ENCODE measurements around the gene SLC22A23.
A peak's percentile ranks its signal among the peaks of the same experiment; 100 is the strongest.

The SLC22A23 gene

GRCh38 chr6:3329393-3330051 is 127.3 kb downstream of the SLC22A23 start:
- Histone ChIP-seq H3K79me2 (ENCODE audit: control insufficient read depth, insufficient read depth, low read length, unreplicated experiment) (no peaks in the 10 kb centered on the region), H3K27me3 (ENCODE audit: insufficient read depth, low read length) (no peaks in the 10 kb centered on the region), H3K4me3 (ENCODE audit: low read depth, low read length) (no peak overlapping the region), H2AFZ (ENCODE audit: low read length, unreplicated experiment) (no peak overlapping the region), H3K27ac (ENCODE audit: low read depth, low read length) (no peak overlapping the region), H3K4me1 (ENCODE audit: control insufficient read depth, insufficient read depth, low read length, unreplicated experiment) (peaks cover 14% of the 10 kb centered on the region), H3K36me3 (ENCODE audit: insufficient read depth, low read length) (no peaks in the 10 kb centered on the region)

GRCh38 chr6:3328796-3329195 is 128.1 kb downstream of the SLC22A23 start:
- Histone ChIP-seq H2AFZ (ENCODE audit: low read length, unreplicated experiment) (no peak overlapping the region), H3K27ac (ENCODE audit: low read depth, low read length) (no peak overlapping the region), H3K79me2 (ENCODE audit: control insufficient read depth, insufficient read depth, low read length, unreplicated experiment) (no peaks in the 10 kb centered on the region)

GRCh38 chr6:3328145-3328544 is 128.7 kb downstream of the SLC22A23 start:
- Histone ChIP-seq H3K27me3 (ENCODE audit: insufficient read depth, low read length) (no peaks in the 10 kb centered on the region), H3K4me1 (ENCODE audit: control insufficient read depth, insufficient read depth, low read length, unreplicated experiment) (peaks cover 23% of the 10 kb centered on the region), H3K27ac (ENCODE audit: low read depth, low read length) (no peak overlapping the region), H2AFZ (ENCODE audit: low read length, unreplicated experiment) (no peak overlapping the region), H3K36me3 (ENCODE audit: insufficient read depth, low read length) (no peaks in the 10 kb centered on the region), H3K79me2 (ENCODE audit: control insufficient read depth, insufficient read depth, low read length, unreplicated experiment) (no peaks in the 10 kb centered on the region), H3K4me3 (ENCODE audit: low read depth, low read length) (no peak overlapping the region)

More at GRCh38 chr6:3328796-3329195, 128.1 kb downstream of the SLC22A23 start:
- Histone ChIP-seq H3K27me3 (ENCODE audit: insufficient read depth, low read length) (no peaks in the 10 kb centered on the region), H3K4me3 (ENCODE audit: low read depth, low read length) (no peak overlapping the region), H3K36me3 (ENCODE audit: insufficient read depth, low read length) (no peaks in the 10 kb centered on the region), H3K4me1 (ENCODE audit: control insufficient read depth, insufficient read depth, low read length, unreplicated experiment) (peaks cover 21% of the 10 kb centered on the region)

GRCh38 chr6:3327403-3327802 is 129.4 kb downstream of the SLC22A23 start:
- Histone ChIP-seq H3K27me3 (ENCODE audit: insufficient read depth, low read length) (no peaks in the 10 kb centered on the region), H3K27ac (ENCODE audit: low read depth, low read length) (no peak overlapping the region), H3K4me3 (ENCODE audit: low read depth, low read length) (no peak overlapping the region), H2AFZ (ENCODE audit: low read length, unreplicated experiment) (no peak overlapping the region), H3K36me3 (ENCODE audit: insufficient read depth, low read length) (no peaks in the 10 kb centered on the region), H3K4me1 (ENCODE audit: control insufficient read depth, insufficient read depth, low read length, unreplicated experiment) (peaks cover 23% of the 10 kb centered on the region), H3K79me2 (ENCODE audit: control insufficient read depth, insufficient read depth, low read length, unreplicated experiment) (no peaks in the 10 kb centered on the region)

GRCh38 chr6:3326981-3327380 is 129.9 kb downstream of the SLC22A23 start:
- Histone ChIP-seq H3K36me3 (ENCODE audit: insufficient read depth, low read length) (no peaks in the 10 kb centered on the region), H2AFZ (ENCODE audit: low read length, unreplicated experiment) (no peak overlapping the region), H3K27ac (ENCODE audit: low read depth, low read length) (no peak overlapping the region), H3K4me3 (ENCODE audit: low read depth, low read length) (no peak overlapping the region), H3K27me3 (ENCODE audit: insufficient read depth, low read length) (no peaks in the 10 kb centered on the region), H3K79me2 (ENCODE audit: control insufficient read depth, insufficient read depth, low read length, unreplicated experiment) (no peaks in the 10 kb centered on the region), H3K4me1 (ENCODE audit: control insufficient read depth, insufficient read depth, low read length, unreplicated experiment) (peaks cover 23% of the 10 kb centered on the region)

- no peaks in the 10 kb centered on the region for H3K79me2 ChIP-seq (ENCODE audit: control insufficient read depth, insufficient read depth, low read length, unreplicated experiment)
- H3K4me1 ChIP-seq (ENCODE audit: control insufficient read depth, insufficient read depth, low read length, unreplicated experiment) = peaks cover 23% of the 10 kb centered on the region
- H3K36me3 ChIP-seq (ENCODE audit: insufficient read depth, low read length) = no peaks in the 10 kb centered on the region
- H3K27ac ChIP-seq (ENCODE audit: low read depth, low read length) = no peak overlapping the region
- no peaks in the 10 kb centered on the region for H3K27me3 ChIP-seq (ENCODE audit: insufficient read depth, low read length)
- no peak overlapping the region for H3K4me3 ChIP-seq (ENCODE audit: low read depth, low read length)
- H2AFZ ChIP-seq (ENCODE audit: low read length, unreplicated experiment) = no peak overlapping the region
These were observed 130.5 kb downstream of the SLC22A23 start for GRCh38 chr6:3326184-3326971.

- Histone ChIP-seq H3K27ac (ENCODE audit: low read depth, low read length) (peak overlapping the region; percentile 94), H2AFZ (ENCODE audit: low read length, unreplicated experiment) (no peak overlapping the region), H3K27me3 (ENCODE audit: insufficient read depth, low read length) (no peaks in the 10 kb centered on the region), H3K4me3 (ENCODE audit: low read depth, low read length) (peak overlapping the region; percentile 46), H3K4me1 (ENCODE audit: control insufficient read depth, insufficient read depth, low read length, unreplicated experiment) (peaks cover 23% of the 10 kb centered on the region), H3K79me2 (ENCODE audit: control insufficient read depth, insufficient read depth, low read length, unreplicated experiment) (no peaks in the 10 kb centered on the region), H3K36me3 (ENCODE audit: insufficient read depth, low read length) (no peaks in the 10 kb centered on the region)
These were observed 131.6 kb downstream of the SLC22A23 start for GRCh38 chr6:3325210-3325609.

- peak overlapping the region; percentile 66 for H2AFZ ChIP-seq (ENCODE audit: low read length, unreplicated experiment)
- no peaks in the 10 kb centered on the region for H3K27me3 ChIP-seq (ENCODE audit: insufficient read depth, low read length)
- H3K79me2 ChIP-seq (ENCODE audit: control insufficient read depth, insufficient read depth, low read length, unreplicated experiment) = no peaks in the 10 kb centered on the region
- peak overlapping the region; percentile 94 for H3K27ac ChIP-seq (ENCODE audit: low read depth, low read length)
- H3K36me3 ChIP-seq (ENCODE audit: insufficient read depth, low read length) = no peaks in the 10 kb centered on the region
- H3K4me3 ChIP-seq (ENCODE audit: low read depth, low read length) = peak overlapping the region; percentile 46
- H3K4me1 ChIP-seq (ENCODE audit: control insufficient read depth, insufficient read depth, low read length, unreplicated experiment) = peaks cover 23% of the 10 kb centered on the region
These were observed 132.4 kb downstream of the SLC22A23 start for GRCh38 chr6:3324262-3324942.

- H3K27ac ChIP-seq (ENCODE audit: low read depth, low read length) = peak overlapping the region; percentile 94
These were observed 133.1 kb downstream of the SLC22A23 start for GRCh38 chr6:3323696-3324261.

GRCh38 chr6:3323148-3323547 is 133.7 kb downstream of the SLC22A23 start:
- Histone ChIP-seq H3K4me1 (ENCODE audit: control insufficient read depth, insufficient read depth, low read length, unreplicated experiment) (peaks cover 23% of the 10 kb centered on the region), H3K36me3 (ENCODE audit: insufficient read depth, low read length) (no peaks in the 10 kb centered on the region), H2AFZ (ENCODE audit: low read length, unreplicated experiment) (no peak overlapping the region), H3K79me2 (ENCODE audit: control insufficient read depth, insufficient read depth, low read length, unreplicated experiment) (no peaks in the 10 kb centered on the region), H3K27me3 (ENCODE audit: insufficient read depth, low read length) (no peaks in the 10 kb centered on the region), H3K4me3 (ENCODE audit: low read depth, low read length) (no peak overlapping the region), H3K27ac (ENCODE audit: low read depth, low read length) (no peak overlapping the region)

More at GRCh38 chr6:3323696-3324261, 133.1 kb downstream of the SLC22A23 start:
- Histone ChIP-seq H3K4me3 (ENCODE audit: low read depth, low read length) (no peak overlapping the region), H3K79me2 (ENCODE audit: control insufficient read depth, insufficient read depth, low read length, unreplicated experiment) (no peaks in the 10 kb centered on the region), H3K4me1 (ENCODE audit: control insufficient read depth, insufficient read depth, low read length, unreplicated experiment) (peaks cover 23% of the 10 kb centered on the region), H3K27me3 (ENCODE audit: insufficient read depth, low read length) (no peaks in the 10 kb centered on the region), H3K36me3 (ENCODE audit: insufficient read depth, low read length) (no peaks in the 10 kb centered on the region), H2AFZ (ENCODE audit: low read length, unreplicated experiment) (no peak overlapping the region)

All from ACC112 (cell line).